OCI-LY1 (cell line): ENCODE measurements around the gene MXI1.
A peak's percentile ranks its signal among the peaks of the same experiment; 100 is the strongest.

ENCODE experiments used
- CTCF ChIP-seq: fragments of 200-600 bp; sonication (generic), shearing (Covaris generic); IDR thresholded peaks from 2 replicates; pipeline ENCODE4 v1.5.1; 2017; ENCODE audit warnings: mild to moderate bottlenecking, antibody characterized with exemption, low read length, moderate library complexity, mixed read lengths
- EZH2 ChIP-seq: fragments of 200-600 bp; sonication (generic), shearing (Covaris generic); IDR thresholded peaks from 2 replicates; pipeline ENCODE4 v1.8.0; 2017; ENCODE audit warnings: borderline replicate concordance, mixed run types, mild to moderate bottlenecking, antibody characterized with exemption, low read length, moderate library complexity, mixed read lengths

- peak; percentile 38; the same call in 1 of the 2 replicates for TF ChIP-seq CTCF
- no peak for TF ChIP-seq EZH2
These were observed 14.9 kb upstream of the MXI1 start for GRCh38 chr10:110192552-110192951.
